Measurements from ENCODE around the gene SEC16A. TPM values are rescaled to one million over a fixed set of nuclear protein-coding genes. Genes with fewer than 3 reads are reported as not detected.
"Not testable (repeated sequence)": the region's sequence is repeated elsewhere in the genome, so short reads cannot be mapped to it uniquely, and the experiment has no call there.

Gene SEC16A
- total and polyA plus RNA-seq, 3 donors from 2014 or later, result 67.8 to 103 (median 90.4) TPM

GRCh38 chr9:136430588-136431234 is 52.1 kb downstream of the SEC16A start:
- 95 to 97% methylated on average over 17 to 27 of the region's 29 CpGs for WGBS, 2 donors
- intact Hi-C loops (cut with DNase I; ENCODE audit: low total_unique reads), result no loop called here
- Histone ChIP-seq H3K9me3 (no peaks in the 10 kb centered on the region), H3K36me3 (ENCODE audit: low read depth, missing control alignments) (no peaks in the 10 kb centered on the region), H3K4me1 (no peaks in the 10 kb centered on the region), H3K4me3 (no peak overlapping the region), H3K27ac (no peak overlapping the region), H3K27me3 (no peaks in the 10 kb centered on the region)
- TF ChIP-seq, protein P1, sequence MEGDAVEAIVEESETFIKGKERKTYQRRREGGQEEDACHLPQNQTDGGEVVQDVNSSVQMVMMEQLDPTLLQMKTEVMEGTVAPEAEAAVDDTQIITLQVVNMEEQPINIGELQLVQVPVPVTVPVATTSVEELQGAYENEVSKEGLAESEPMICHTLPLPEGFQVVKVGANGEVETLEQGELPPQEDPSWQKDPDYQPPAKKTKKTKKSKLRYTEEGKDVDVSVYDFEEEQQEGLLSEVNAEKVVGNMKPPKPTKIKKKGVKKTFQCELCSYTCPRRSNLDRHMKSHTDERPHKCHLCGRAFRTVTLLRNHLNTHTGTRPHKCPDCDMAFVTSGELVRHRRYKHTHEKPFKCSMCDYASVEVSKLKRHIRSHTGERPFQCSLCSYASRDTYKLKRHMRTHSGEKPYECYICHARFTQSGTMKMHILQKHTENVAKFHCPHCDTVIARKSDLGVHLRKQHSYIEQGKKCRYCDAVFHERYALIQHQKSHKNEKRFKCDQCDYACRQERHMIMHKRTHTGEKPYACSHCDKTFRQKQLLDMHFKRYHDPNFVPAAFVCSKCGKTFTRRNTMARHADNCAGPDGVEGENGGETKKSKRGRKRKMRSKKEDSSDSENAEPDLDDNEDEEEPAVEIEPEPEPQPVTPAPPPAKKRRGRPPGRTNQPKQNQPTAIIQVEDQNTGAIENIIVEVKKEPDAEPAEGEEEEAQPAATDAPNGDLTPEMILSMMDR (IDR thresholded peaks at IDR 0.05), result no peak
- no peak for TF ChIP-seq POLR2A (IDR thresholded peaks at IDR 0.05)
- DNase-seq, result no peak

DNA sequence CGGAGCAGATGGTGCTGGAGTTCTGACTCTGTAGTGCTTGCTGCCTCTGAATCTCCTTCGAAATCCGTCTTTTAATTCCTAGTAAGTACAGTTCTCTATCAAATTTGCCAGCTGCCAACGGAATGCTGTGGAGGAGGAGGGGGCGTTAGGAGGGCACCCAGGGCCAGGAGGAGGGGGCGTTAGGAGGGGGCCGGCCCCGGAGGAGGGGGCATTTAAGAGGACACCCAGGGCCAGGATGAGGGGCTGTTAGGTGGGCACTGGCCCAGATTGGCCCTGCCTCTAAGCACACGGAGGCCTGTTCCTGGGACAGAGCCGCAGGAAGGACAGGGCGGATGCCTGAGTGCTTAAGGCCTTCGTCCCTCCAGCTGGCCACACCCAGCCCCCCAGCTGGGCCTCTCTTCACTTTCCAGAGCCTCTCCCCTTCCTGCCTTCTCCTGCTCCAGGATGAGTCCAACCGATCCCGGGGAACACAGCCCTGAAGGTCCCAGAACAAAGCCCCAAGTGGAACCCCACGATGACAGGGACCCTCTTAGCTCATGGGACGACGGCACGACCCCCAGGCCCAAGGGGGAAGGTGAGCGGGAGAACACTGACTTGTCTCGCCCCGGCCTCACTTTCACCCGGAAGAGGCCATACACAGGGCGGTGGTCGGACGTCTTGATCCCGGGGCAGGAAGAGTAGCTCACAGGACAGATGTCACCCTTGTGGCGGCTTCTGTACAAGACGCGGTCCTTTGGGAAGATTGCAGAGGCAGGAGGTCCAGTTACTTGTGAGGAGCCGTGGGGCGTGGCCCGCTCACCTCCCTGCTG is 53.0 kb downstream of the SEC16A start:
- Histone ChIP-seq H3K4me1 (no peaks in the 10 kb centered on the region), H3K9me3 (no peaks in the 10 kb centered on the region), H3K27me3 (no peaks in the 10 kb centered on the region), H3K27ac (no peak overlapping the region), H3K4me3 (no peak overlapping the region), H3K36me3 (ENCODE audit: low read depth, missing control alignments) (no peaks in the 10 kb centered on the region)
- DNase-seq, result no peak
- WGBS, 2 donors, result 84 to 87% methylated on average over 28 to 32 of the region's 32 CpGs
- no peak for TF ChIP-seq POLR2A (IDR thresholded peaks at IDR 0.05)
- TF ChIP-seq, protein P1 (IDR thresholded peaks at IDR 0.05), result no peak
- intact Hi-C loops (cut with DNase I; ENCODE audit: low total_unique reads), result no loop called here

DNA sequence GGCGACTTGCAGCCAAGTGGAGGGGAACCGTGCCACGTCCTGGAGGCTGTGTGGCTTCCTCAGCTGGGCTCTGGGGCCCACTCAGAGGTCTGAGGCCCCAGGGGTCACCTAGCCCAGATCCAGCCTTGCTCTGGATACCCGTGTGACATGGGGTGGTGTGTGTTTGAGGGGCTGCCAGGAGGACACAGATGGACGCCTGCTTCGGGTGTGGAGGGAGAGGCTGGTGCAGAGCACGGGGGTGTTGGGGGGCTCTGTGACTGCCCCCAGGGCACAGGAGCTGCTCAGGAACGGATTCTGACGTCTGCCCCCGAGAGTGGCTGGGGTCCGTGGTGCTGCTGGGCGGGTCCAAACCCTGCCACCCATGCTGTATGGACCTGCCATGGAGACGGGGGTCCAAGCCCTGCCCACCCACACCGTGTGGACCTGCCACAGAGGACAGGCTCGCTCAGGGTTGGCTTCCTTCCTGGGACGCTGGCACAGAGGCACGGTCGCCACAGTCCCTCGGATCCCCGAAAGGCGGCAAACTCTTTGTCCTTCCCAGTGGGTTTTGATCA is 53.7 kb downstream of the SEC16A start:
- Histone ChIP-seq H3K36me3 (ENCODE audit: low read depth, missing control alignments) (no peaks in the 10 kb centered on the region), H3K4me1 (no peaks in the 10 kb centered on the region), H3K4me3 (no peak overlapping the region), H3K27me3 (no peaks in the 10 kb centered on the region), H3K9me3 (no peaks in the 10 kb centered on the region), H3K27ac (no peak overlapping the region)
- 89% methylated on average over 12 to 21 of the region's 21 CpGs for WGBS, 2 donors
- no peak for TF ChIP-seq POLR2A (IDR thresholded peaks at IDR 0.05)
- intact Hi-C loops (cut with DNase I; ENCODE audit: low total_unique reads), result no loop called here
- DNase-seq, result no peak

- Histone ChIP-seq H3K9me3 (no peaks in the 10 kb centered on the region), H3K4me3 (no peak overlapping the region), H3K27ac (no peak overlapping the region), H3K4me1 (no peaks in the 10 kb centered on the region), H3K36me3 (ENCODE audit: low read depth, missing control alignments) (no peaks in the 10 kb centered on the region), H3K27me3 (no peaks in the 10 kb centered on the region)
- TF ChIP-seq, protein P1 (IDR thresholded peaks at IDR 0.05), result no peak
- no peak for TF ChIP-seq POLR2A (IDR thresholded peaks at IDR 0.05)
- no peak for DNase-seq
- WGBS, 2 donors, result 89 to 96% methylated on average over 12 of the region's 12 CpGs
- intact Hi-C loops (cut with DNase I; ENCODE audit: low total_unique reads), result no loop called here
Observed at GRCh38 chr9:136426787-136427186, 56.1 kb downstream of the SEC16A start.

DNA sequence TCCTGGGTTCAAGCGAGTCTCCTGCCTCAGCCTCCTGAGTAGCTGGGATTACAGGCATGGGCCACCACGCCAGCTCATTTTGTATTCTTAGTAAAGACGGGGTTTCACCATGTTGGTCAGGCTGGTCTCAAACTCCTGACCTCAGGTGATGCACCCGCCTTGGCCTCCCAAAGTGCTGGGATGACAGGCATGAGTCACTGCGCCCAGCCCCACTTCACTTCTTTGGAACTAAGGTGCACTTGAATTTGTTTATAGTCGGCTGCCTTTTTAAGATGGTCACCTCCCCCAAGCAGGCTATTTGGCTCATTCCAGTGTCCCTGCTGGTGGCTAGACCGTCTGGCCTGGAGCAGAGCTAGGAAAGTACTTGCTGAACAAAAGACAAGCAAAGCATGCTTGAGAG is 57.5 kb downstream of the SEC16A start:
- H3K27me3 ChIP-seq; intact Hi-C loops (cut with DNase I; ENCODE audit: low total_unique reads); H3K4me3 ChIP-seq; H3K27ac ChIP-seq; H3K4me1 ChIP-seq; H3K36me3 ChIP-seq (ENCODE audit: low read depth, missing control alignments); DNase-seq; H3K9me3 ChIP-seq: not testable (repeated sequence)
- 82 to 86% methylated on average over 7 of the region's 7 CpGs for WGBS, 2 donors
